Activated naive CD8-positive, alpha-beta T cell treated with anti-CD3 and anti-CD28 coated beads, Interleukin-2, amount 10 ng/mL, durations not matched to agents 7 days and 5 days (primary cell): Measurements from ENCODE around the gene CHD2. TPM values are rescaled to one million over a fixed set of nuclear protein-coding genes. Genes with fewer than 3 reads are reported as not detected.
A peak's percentile ranks its signal among the peaks of the same experiment; 100 is the strongest.

Experiments used
- ATAC-seq: fragments of 150-1000 bp; cut with Tn5 transposase; one replicate; pipeline ENCODE4 v1.10.0; 2021; ENCODE audit warnings: low read depth, moderate library complexity
- POLR2A ChIA-PET: fragments of 350-600 bp; sonication (Branson Sonifier 250); formaldehyde crosslinking; loops from one replicate; lab custom pipeline; 2021; ENCODE audit warnings: antibody characterized with exemption; lab: Charles Lee
- DNase-seq: peaks from one replicate; pipeline ENCODE4 v3.0.0; 2021
- H3K27ac Mint-ChIP-seq: one replicate; pipeline ENCODE4 v1.8.0; 2022; ENCODE audit warnings: mild to moderate bottlenecking, mixed read lengths
- H3K27me3 Mint-ChIP-seq: one replicate; pipeline ENCODE4 v1.8.0; 2022; ENCODE audit warnings: mild to moderate bottlenecking, moderate library complexity, mixed read lengths
- H3K36me3 Mint-ChIP-seq: one replicate; pipeline ENCODE4 v1.8.0; 2021; ENCODE audit warnings: mild to moderate bottlenecking, mixed read lengths
- H3K4me1 Mint-ChIP-seq: one replicate; pipeline ENCODE4 v1.8.0; 2021; ENCODE audit warnings: mixed read lengths
- H3K4me3 Mint-ChIP-seq: one replicate; pipeline ENCODE4 v1.8.0; 2022; ENCODE audit warnings: mild to moderate bottlenecking, moderate library complexity, mixed read lengths
- H3K9me3 Mint-ChIP-seq: one replicate; pipeline ENCODE4 v1.8.0; 2021; ENCODE audit warnings: mixed read lengths
- total RNA-seq, 2 experiments: library from RNA; stranded (reverse); gene quantifications; one replicate each; pipeline ENCODE4 v1.2.3, GENCODE V29; 2021

CHD2 gene
- total RNA-seq, 2 experiments from 2014 or later, result 218 to 236 TPM

DNA sequence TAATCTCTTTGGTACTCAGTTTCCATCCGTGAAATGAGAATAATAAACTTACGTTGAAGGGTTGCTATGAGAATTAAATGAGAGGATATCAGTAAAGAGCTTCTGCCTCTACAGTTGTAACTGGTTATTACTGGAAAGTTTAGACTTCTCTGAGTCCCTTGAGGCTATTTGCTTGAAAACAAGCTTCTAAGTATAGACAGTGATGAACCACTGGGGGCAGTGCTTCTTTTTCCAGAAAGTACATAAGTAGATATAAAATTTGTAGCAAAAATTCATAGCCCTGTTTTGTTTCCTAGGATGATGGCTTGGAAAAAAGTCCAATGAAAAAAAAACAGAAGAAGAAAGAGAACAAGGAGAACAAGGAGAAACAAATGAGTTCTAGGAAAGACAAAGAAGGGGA, 101.8 kb downstream of the CHD2 start:
- H3K27ac Mint-ChIP-seq, result no peak overlapping the region
- ATAC-seq (no peak), DNase-seq (no peak)
- POLR2A ChIA-PET, result interaction anchor here (1.6 kb wide), 1 partner anchor 10 kb away, joined by 3 read pairs; no protein-coding TSS in a partner anchor
- H3K4me3 Mint-ChIP-seq, result no peak overlapping the region
- H3K36me3 Mint-ChIP-seq, result peaks cover 65% of the 10 kb centered on the region
- H3K9me3 Mint-ChIP-seq, result no peaks in the 10 kb centered on the region
- H3K4me1 Mint-ChIP-seq, result peaks cover 21% of the 10 kb centered on the region
- no peaks in the 10 kb centered on the region for H3K27me3 Mint-ChIP-seq

DNA sequence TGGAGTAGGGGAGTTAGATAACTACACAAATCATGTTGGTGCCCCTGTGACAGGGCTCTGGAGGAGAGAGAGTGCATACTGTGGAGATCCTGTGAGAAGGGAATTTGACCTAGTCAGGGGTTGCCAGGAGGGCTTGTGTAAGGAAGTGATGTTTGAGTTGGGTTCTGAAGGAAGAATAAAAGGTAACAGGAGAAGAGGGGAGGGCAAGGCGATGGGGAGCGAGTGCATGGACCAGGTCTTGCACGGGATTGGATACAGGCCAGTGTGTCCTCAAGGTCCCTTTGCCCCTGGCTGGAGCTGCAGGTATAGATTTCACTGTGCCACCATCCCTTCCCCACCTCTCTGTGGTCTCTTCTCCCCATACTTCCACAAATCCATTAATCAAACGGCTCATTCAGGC, 105.0 kb downstream of the CHD2 start:
- ATAC-seq (no peak), DNase-seq (no peak)
- Mint-ChIP-seq H3K4me1 (peaks cover 2% of the 10 kb centered on the region), H3K4me3 (no peak overlapping the region), H3K36me3 (peaks cover 54% of the 10 kb centered on the region), H3K27me3 (no peaks in the 10 kb centered on the region), H3K9me3 (no peaks in the 10 kb centered on the region), H3K27ac (no peak overlapping the region)
- POLR2A ChIA-PET, result no interaction called here

DNA sequence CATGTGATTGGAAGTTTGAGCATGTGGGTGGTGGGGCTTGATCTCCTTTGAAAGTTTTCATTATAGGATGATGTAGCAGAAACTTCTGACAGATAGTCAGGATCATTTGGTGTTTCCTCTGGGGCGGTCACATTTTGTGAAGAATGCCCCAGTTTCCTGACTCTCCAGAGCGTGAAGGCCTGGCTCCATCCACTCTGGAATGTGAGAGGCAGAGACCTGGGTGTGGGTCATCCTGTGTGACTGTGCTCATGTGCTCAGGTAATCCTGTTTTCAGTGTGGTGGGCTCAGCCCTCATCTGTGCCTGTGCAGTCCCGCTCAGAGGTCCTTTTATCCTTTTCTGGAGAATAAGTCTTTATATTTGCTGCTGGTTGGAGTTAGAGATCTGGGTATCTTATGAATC, 107.9 kb downstream of the CHD2 start:
- ATAC-seq (no peak), DNase-seq (no peak)
- Mint-ChIP-seq H3K9me3 (no peaks in the 10 kb centered on the region), H3K27ac (no peak overlapping the region), H3K4me3 (no peak overlapping the region), H3K27me3 (no peaks in the 10 kb centered on the region), H3K4me1 (peaks cover 2% of the 10 kb centered on the region), H3K36me3 (peaks cover 48% of the 10 kb centered on the region)
- POLR2A ChIA-PET, result no interaction called here

DNA sequence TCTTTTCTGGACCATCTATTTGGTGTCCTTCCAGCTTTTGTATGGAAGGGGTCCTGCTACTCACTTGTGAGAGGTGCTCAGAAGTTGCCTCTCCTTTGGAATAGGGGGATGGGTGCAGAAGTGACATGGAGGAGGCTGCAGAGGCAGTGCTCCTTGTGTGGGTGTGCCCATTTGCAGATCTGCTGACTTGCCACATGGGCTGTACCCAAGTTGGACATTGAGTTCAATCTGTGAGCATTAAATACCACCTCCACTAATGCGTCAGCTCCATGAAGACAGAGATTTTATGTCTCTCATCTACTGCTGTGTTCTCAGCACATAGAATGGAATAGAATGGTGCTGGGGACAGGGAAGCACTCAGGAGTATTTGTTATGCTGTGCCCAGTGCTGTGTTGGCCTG, 112.7 kb downstream of the CHD2 start:
- ATAC-seq (no peak), DNase-seq (no peak)
- Mint-ChIP-seq H3K27me3 (no peaks in the 10 kb centered on the region), H3K4me1 (peaks cover 7% of the 10 kb centered on the region), H3K27ac (no peak overlapping the region), H3K36me3 (peaks cover 52% of the 10 kb centered on the region), H3K4me3 (no peak overlapping the region), H3K9me3 (no peaks in the 10 kb centered on the region)
- POLR2A ChIA-PET, result interaction anchor here (1.0 kb wide), 1 partner anchor 12 kb away, joined by 3 read pairs; no protein-coding TSS in a partner anchor

DNA sequence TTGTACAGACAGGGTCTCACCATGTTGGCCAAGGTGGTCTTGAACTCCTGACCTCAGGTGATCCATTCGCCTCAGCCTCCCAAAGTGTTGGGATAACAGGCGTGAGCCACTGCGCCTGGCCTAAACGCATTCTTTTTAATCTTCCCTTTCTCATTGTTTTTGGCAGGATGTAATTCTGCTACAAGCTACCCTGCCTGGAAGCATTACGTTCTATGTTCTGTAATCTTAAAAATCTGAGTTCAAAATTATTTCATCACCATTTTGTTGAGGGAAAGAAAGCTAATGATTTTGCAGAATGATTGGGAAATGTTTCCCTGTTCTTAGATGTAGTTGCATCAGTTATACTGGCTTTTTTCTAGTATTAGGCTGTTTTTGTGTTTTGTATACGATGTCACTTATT, 117.4 kb downstream of the CHD2 start:
- no peaks in the 10 kb centered on the region for H3K9me3 Mint-ChIP-seq
- DNase-seq (no peak), ATAC-seq (no peak)
- no peak overlapping the region for H3K27ac Mint-ChIP-seq
- no peak overlapping the region for H3K4me3 Mint-ChIP-seq
- H3K4me1 Mint-ChIP-seq, result peaks cover 32% of the 10 kb centered on the region
- POLR2A ChIA-PET, result interaction anchor here (0.7 to 1.2 kb wide), 2 partner anchors 13 to 1164 kb away, joined by 3 read pairs; partner anchors contain the start of gene SLCO3A1
- peaks cover 67% of the 10 kb centered on the region for H3K36me3 Mint-ChIP-seq
- H3K27me3 Mint-ChIP-seq, result no peaks in the 10 kb centered on the region

DNA sequence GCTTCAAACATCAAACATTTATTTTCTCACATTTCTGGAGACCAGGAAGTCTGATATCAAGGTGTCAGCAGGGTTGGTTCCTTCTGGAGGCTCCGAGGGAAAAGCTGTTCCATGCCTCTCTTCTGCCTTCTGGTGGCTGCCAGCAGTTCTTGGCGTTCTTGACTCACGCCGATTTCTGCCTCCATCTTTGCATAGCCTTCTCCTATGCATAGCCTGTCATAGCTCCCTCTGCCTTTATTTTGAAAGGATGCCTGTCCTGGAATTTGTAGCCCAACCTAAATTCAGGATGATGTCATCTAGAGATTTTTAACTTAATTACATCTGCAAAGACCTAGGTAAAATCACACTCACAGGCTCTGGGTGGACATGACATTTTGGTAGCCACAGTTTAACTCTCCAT, 118.5 kb downstream of the CHD2 start:
- no peak for DNase-seq
- no peaks in the 10 kb centered on the region for H3K9me3 Mint-ChIP-seq
- no peaks in the 10 kb centered on the region for H3K27me3 Mint-ChIP-seq
- no peak overlapping the region for H3K4me3 Mint-ChIP-seq
- POLR2A ChIA-PET, result interaction anchor here (1.2 kb wide), 1 partner anchor 12 kb away, joined by 3 read pairs; no protein-coding TSS in a partner anchor
- H3K36me3 Mint-ChIP-seq, result peaks cover 68% of the 10 kb centered on the region
- H3K27ac Mint-ChIP-seq, result no peak overlapping the region
- H3K4me1 Mint-ChIP-seq, result peaks cover 42% of the 10 kb centered on the region
- no peak for ATAC-seq

DNA sequence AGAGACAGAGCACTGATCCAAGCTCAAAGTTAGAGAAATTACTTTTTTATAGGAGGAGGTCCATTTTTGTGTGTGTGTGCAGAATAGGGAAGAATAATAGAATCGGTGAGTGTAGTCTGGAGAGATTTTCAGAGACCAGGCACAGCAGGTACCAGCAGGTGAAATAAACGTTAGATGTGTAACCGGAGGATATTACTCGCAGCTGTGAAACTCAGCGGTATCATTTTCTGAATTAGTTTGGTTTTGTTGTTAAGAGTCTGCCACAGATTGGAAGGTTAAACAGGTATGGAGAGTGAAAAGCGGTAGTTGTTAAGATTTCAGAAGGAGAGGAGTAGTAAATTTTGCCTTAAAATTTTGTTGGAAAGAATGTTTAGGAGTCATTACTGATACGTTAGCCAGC, 119.0 kb downstream of the CHD2 start:
- H3K9me3 Mint-ChIP-seq, result no peaks in the 10 kb centered on the region
- H3K27me3 Mint-ChIP-seq, result no peaks in the 10 kb centered on the region
- no peak for ATAC-seq
- H3K4me3 Mint-ChIP-seq, result no peak overlapping the region
- peaks cover 46% of the 10 kb centered on the region for H3K4me1 Mint-ChIP-seq
- peak overlapping the region; percentile 65 for H3K27ac Mint-ChIP-seq
- DNase-seq, result no peak
- H3K36me3 Mint-ChIP-seq, result peaks cover 72% of the 10 kb centered on the region
- POLR2A ChIA-PET, result no interaction called here

DNA sequence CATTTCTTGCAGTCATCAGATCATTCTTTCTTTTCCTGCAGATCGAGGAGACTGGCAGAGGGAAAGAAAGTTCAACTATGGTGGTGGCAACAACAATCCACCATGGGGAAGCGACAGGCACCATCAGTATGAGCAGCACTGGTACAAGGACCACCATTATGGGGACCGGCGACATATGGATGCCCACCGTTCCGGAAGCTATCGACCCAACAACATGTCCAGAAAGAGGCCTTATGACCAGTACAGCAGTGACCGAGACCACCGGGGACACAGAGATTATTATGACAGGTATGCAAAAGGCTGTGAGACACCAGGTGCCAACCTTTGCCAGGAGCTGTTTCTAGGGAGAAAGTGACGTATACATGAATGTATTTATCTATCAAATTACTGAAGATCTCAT, 119.8 kb downstream of the CHD2 start:
- POLR2A ChIA-PET, result no interaction called here
- no peak for DNase-seq
- no peaks in the 10 kb centered on the region for H3K9me3 Mint-ChIP-seq
- no peak for ATAC-seq
- no peak overlapping the region for H3K4me3 Mint-ChIP-seq
- H3K36me3 Mint-ChIP-seq, result peaks cover 78% of the 10 kb centered on the region
- H3K27ac Mint-ChIP-seq, result peak overlapping the region; percentile 28
- H3K27me3 Mint-ChIP-seq, result no peaks in the 10 kb centered on the region
- H3K4me1 Mint-ChIP-seq, result peaks cover 54% of the 10 kb centered on the region

DNA sequence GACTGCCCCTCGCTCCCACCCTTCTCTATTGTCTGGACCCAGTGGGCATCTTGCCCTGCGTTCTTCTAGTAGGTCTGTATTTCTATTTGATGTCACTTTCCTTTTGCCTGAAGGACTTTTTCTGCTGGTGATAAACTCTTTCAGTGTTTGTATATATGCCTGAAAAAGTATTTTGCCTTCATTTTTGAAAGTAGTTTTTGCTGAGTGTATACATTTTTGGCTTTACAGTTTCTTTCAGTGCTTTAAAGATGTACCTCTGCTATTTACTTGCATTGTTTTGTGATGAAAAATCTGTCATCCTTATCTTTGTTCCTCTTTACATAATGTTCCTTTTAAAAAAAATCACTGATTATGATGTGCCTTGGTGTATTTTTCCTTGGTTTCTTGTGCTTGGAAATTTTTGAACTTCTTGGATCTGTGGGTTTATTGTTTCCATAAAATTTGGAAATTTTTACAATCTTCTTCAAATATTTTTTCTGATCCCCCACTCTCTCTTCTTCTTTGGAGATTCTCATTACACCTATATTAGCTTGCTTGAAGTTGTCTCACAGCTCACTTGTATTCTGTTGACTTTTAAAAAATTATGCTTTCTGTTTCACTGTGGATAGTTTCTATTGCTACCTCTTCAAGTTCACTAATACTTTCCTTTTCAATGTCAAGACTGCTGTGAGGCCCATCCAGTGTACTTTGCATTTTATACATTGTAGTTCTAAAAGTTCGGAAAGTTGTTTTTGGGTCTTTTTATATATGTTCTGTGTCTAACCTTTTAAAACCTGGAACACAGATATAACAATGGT, 121.0 kb downstream of the CHD2 start:
- Mint-ChIP-seq H3K9me3 (no peaks in the 10 kb centered on the region), H3K27me3 (no peaks in the 10 kb centered on the region), H3K4me3 (peak overlapping the region; percentile 53), H3K4me1 (peaks cover 60% of the 10 kb centered on the region), H3K36me3 (peaks cover 74% of the 10 kb centered on the region), H3K27ac (peak overlapping the region; percentile 84)
- DNase-seq (no peak), ATAC-seq (peak; percentile 59)
- POLR2A ChIA-PET, result no interaction called here

DNA sequence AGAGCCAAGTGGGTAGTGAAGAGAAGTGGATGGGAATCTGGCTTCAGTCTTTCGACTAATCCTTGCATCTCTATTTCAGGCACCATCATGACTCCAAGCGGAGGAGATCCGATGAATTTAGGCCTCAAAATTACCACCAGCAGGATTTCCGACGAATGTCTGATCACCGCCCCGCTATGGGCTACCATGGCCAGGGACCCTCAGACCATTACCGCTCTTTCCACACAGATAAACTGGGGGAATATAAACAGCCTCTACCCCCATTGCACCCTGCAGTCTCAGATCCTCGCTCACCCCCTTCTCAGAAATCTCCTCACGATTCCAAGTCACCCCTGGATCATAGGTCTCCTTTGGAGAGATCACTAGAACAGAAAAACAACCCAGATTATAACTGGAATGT, 124.2 kb downstream of the CHD2 start:
- no peak for DNase-seq
- Mint-ChIP-seq H3K9me3 (no peaks in the 10 kb centered on the region), H3K27ac (no peak overlapping the region), H3K36me3 (peaks cover 62% of the 10 kb centered on the region), H3K4me3 (no peak overlapping the region), H3K4me1 (peaks cover 47% of the 10 kb centered on the region), H3K27me3 (no peaks in the 10 kb centered on the region)
- POLR2A ChIA-PET, result no interaction called here
- no peak for ATAC-seq

DNA sequence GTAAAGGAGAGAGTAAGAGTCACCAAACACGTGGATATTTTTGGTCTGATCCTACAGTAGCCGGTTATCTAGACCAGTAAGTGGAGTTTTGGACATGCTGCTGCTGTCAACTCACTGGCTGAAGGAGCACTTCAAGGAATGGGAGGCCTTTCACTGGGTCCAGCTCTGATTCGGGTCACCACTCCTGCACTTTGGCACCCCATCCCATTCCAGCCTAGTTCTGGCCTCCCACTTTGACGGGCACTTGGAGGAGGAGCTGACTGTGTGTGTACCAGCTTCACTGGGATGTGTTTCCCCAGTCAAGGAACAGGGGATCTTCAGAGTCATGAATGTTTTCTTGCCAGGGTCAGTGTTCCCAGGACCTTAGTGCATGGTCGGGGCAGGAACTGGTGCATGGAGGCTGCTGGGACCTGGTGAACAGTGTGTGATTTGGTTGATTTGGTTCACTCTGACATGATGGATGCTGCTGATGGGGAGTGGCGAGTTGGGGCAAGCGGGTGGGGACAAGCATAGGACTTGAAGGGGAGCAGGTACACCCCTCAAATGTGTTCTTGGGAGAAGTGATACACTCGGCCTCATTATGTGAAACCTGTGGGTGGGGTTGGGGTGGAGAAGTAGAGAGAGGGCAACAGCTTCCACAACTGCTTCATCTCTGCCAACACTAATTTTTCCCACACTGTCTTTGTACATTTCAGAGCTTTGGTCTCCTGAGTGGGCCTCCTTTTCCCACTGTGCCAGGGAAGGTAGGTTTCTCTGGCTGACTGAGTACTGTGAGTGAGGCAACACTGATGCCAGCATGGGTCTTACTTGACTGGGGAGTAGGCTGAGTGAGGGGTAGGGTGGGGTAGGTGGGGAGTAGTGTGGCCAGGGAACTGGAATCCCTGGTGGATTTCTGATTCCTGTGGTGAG, 124.8 kb downstream of the CHD2 start:
- Mint-ChIP-seq H3K4me3 (peak overlapping the region; percentile 52), H3K4me1 (peaks cover 45% of the 10 kb centered on the region), H3K36me3 (peaks cover 57% of the 10 kb centered on the region), H3K27ac (peak overlapping the region; percentile 85), H3K27me3 (no peaks in the 10 kb centered on the region), H3K9me3 (no peaks in the 10 kb centered on the region)
- POLR2A ChIA-PET, result no interaction called here
- ATAC-seq (peak; percentile 3), DNase-seq (no peak)

DNA sequence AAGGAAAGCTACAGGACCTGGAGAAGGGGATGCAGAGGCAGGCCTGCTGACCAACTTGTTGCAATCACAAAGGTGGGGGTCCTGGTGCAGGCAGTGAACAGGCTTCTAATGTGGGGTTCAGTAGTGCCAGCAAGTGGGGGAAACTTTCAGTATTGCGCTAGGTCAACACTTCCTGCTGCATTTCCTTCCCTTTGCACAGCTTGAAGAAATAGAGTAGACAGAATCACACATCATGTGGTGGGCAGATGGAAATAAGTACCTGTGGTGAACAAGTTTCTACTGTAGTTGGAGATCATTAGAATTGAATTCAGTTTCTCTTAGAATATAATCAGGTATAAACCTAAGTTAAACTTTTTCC, 125.5 kb downstream of the CHD2 start:
- Mint-ChIP-seq H3K9me3 (no peaks in the 10 kb centered on the region), H3K27me3 (no peaks in the 10 kb centered on the region), H3K36me3 (peaks cover 51% of the 10 kb centered on the region), H3K4me3 (peak overlapping the region; percentile 52), H3K4me1 (peaks cover 43% of the 10 kb centered on the region), H3K27ac (peak overlapping the region; percentile 85)
- no peak for DNase-seq
- ATAC-seq, result peak; percentile 77
- POLR2A ChIA-PET, result no interaction called here

DNA sequence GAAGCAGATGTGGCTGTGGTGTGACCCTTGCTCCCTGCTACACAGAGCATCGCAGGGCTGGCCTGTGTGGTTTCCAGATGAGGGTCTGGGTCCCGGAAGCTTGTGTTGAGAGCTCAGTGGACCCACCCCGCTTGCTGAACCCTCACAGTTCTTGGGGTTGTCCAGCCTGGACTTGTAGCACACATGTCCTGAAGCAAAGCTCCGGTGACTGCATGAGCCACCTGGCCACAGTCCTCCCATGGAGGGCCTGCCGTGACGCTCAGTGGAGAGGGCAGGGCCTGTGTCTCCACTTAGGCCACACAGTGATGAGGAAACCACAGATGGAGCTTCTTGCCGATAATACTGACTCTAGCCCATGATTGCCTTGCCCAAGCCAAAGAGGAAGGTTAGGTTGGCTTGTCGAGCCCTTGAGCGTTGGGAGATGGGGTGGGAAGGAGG, 126.3 kb downstream of the CHD2 start:
- H3K36me3 Mint-ChIP-seq, result peaks cover 45% of the 10 kb centered on the region
- ATAC-seq (no peak), DNase-seq (no peak)
- H3K9me3 Mint-ChIP-seq, result no peaks in the 10 kb centered on the region
- no peaks in the 10 kb centered on the region for H3K27me3 Mint-ChIP-seq
- POLR2A ChIA-PET, result no interaction called here
- peaks cover 41% of the 10 kb centered on the region for H3K4me1 Mint-ChIP-seq
- no peak overlapping the region for H3K4me3 Mint-ChIP-seq
- H3K27ac Mint-ChIP-seq, result peak overlapping the region; percentile 85
